NT2/D1 (cell line): ENCODE measurements around the gene LMOD1.

ENCODE experiments used
- DNase-seq: peaks from one replicate; pipeline ENCODE4 v3.0.0-alpha.2; 2011; ENCODE audit warnings: low read depth, low spot score
- H3K27me3 ChIP-seq: 2 replicates; pipeline ENCODE4 v1.6.0; 2011; ENCODE audit warnings: mild to moderate bottlenecking; ENCODE audit not compliant: insufficient read length, insufficient read depth
- H3K36me3 ChIP-seq: 2 replicates; pipeline ENCODE4 v1.6.1; 2011; ENCODE audit warnings: mild to moderate bottlenecking, low read length, mixed read lengths; ENCODE audit not compliant: insufficient read depth, insufficient read length
- H3K4me1 ChIP-seq: 2 replicates; pipeline ENCODE4 v1.5.1; 2011; ENCODE audit not compliant: insufficient read depth, insufficient read length
- H3K4me3 ChIP-seq: 2 replicates; pipeline ENCODE4 v1.5.1; 2011; ENCODE audit warnings: low read depth; ENCODE audit not compliant: insufficient read length
- H3K9ac ChIP-seq: 2 replicates; pipeline ENCODE4 v1.6.0; 2011; ENCODE audit warnings: low read depth; ENCODE audit not compliant: insufficient read length
- H3K9me3 ChIP-seq: 2 replicates; pipeline ENCODE4 v1.5.1; 2011; ENCODE audit warnings: mild to moderate bottlenecking, low read length; ENCODE audit not compliant: insufficient read depth
- SUZ12 ChIP-seq: IDR thresholded peaks from 2 replicates; pipeline ENCODE4 v1.6.1; 2011; ENCODE audit not compliant: insufficient read length, insufficient read depth; ENCODE audit errors: extremely low read depth
- YY1 ChIP-seq: IDR thresholded peaks from 2 replicates; pipeline ENCODE4 v1.6.1; 2011; ENCODE audit not compliant: insufficient read length, insufficient read depth
- ZNF274 ChIP-seq: IDR thresholded peaks from 2 replicates; pipeline ENCODE4 v1.6.1; 2011; ENCODE audit warnings: mild to moderate bottlenecking, low read depth, low read length

Gene LMOD1

DNA sequence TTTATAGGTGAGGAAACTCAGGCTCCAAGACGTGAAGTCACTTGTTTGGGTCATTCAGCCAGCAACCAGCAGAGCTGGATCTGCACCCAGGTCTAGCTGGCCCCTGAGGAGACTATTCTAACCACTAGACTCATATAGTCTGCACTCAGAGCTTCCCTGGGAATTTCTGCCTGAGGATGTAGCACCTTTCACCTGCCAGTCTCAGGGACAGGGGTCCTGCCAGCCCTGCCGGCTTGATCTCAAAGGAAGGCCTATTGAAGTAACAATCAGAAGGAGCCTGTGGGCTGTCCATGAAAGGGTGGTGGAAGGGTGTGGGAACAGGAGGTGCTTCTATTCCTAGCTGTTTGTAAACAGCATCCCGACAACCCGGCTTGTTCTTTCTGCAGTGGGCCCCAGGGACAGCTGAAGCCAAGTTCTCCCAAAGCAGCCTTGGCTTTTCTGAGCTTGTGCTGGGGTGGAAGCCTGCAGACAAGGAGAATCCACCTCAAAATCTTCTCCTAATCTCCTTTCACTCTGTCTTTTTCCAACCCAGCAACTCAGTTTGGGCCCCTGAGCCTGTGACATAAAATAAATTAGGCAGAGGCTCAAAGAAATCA lies 7.8 kb downstream of the LMOD1 start:
- TF ChIP-seq SUZ12, result no peak
- TF ChIP-seq ZNF274, result no peak
- TF ChIP-seq YY1, result no peak
- Histone ChIP-seq H3K36me3 (no peaks in the 10 kb centered on the region), H3K4me1 (peaks cover 5% of the 10 kb centered on the region), H3K27me3 (no peaks in the 10 kb centered on the region), H3K4me3 (no peak overlapping the region), H3K9me3 (no peaks in the 10 kb centered on the region), H3K9ac (no peak overlapping the region)
- no peak for DNase-seq

GRCh38 chr1:201937624-201938213 lies 8.6 kb downstream of the LMOD1 start:
- Histone ChIP-seq H3K36me3 (no peaks in the 10 kb centered on the region), H3K9me3 (no peaks in the 10 kb centered on the region), H3K27me3 (no peaks in the 10 kb centered on the region), H3K4me1 (peaks cover 5% of the 10 kb centered on the region), H3K9ac (no peak overlapping the region), H3K4me3 (no peak overlapping the region)
- no peak for DNase-seq
- TF ChIP-seq SUZ12 (no peak), ZNF274 (no peak), YY1 (no peak)

GRCh38 chr1:201933840-201934430 lies 12.4 kb downstream of the LMOD1 start:
- H3K9ac ChIP-seq, result no peak overlapping the region
- no peaks in the 10 kb centered on the region for H3K36me3 ChIP-seq
- no peaks in the 10 kb centered on the region for H3K9me3 ChIP-seq
- peaks cover 5% of the 10 kb centered on the region for H3K4me1 ChIP-seq
- peaks cover 4% of the 10 kb centered on the region for H3K27me3 ChIP-seq
- H3K4me3 ChIP-seq, result no peak overlapping the region
- DNase-seq, result no peak
- TF ChIP-seq ZNF274 (no peak), SUZ12 (no peak), YY1 (no peak)

GRCh38 chr1:201930803-201931202 lies 15.5 kb downstream of the LMOD1 start:
- no peak for TF ChIP-seq ZNF274
- TF ChIP-seq YY1, result no peak
- no peak for TF ChIP-seq SUZ12
- H3K4me3 ChIP-seq, result no peak overlapping the region
- H3K27me3 ChIP-seq, result peaks cover 4% of the 10 kb centered on the region
- no peaks in the 10 kb centered on the region for H3K9me3 ChIP-seq
- H3K9ac ChIP-seq, result no peak overlapping the region
- DNase-seq, result no peak
- no peaks in the 10 kb centered on the region for H3K4me1 ChIP-seq
- no peaks in the 10 kb centered on the region for H3K36me3 ChIP-seq

DNA sequence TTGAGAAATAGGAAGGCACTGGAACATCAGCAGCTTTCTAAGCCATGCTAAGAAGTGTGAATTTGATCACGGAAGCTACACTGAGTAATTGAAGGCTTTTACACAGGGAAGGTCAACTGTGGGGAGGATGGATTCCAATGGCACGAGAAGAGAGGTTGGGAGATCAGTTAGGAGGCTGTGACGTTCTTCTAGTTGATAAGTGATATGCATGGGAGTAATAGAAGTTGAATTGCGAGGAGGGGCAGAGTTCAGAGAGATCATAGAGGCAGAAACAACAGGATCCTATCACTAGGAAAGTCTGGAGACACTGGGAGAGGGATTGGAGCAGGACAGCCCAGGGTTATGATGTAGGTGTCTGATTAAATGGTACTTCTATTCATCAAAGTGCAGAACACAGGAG lies 16.2 kb downstream of the LMOD1 start:
- TF ChIP-seq YY1 (no peak), SUZ12 (no peak), ZNF274 (no peak)
- peaks cover 4% of the 10 kb centered on the region for H3K27me3 ChIP-seq
- no peak overlapping the region for H3K9ac ChIP-seq
- no peak overlapping the region for H3K4me3 ChIP-seq
- no peak for DNase-seq
- no peaks in the 10 kb centered on the region for H3K36me3 ChIP-seq
- H3K9me3 ChIP-seq, result no peaks in the 10 kb centered on the region
- H3K4me1 ChIP-seq, result no peaks in the 10 kb centered on the region

DNA sequence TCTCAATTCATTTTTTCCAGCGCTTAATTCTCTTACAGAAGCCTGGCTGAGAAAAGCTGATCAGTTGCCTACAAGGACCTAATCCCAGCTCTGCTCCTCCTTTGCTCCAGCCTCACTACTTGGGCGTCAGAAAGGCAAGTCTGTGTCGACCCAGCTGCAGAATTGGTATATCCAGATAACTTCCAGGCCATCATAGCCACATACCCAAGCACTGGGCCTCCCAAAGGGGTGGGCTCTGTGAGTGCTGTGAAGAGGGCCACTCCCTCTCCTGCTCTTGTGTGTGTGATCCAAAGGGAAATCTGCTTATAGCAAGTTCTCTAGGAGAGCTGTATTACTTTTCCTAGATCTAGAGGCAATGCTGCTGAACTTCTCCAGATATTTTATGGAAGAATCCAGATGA lies 18.1 kb downstream of the LMOD1 start:
- Histone ChIP-seq H3K27me3 (peaks cover 4% of the 10 kb centered on the region), H3K36me3 (no peaks in the 10 kb centered on the region), H3K4me3 (no peak overlapping the region), H3K9ac (no peak overlapping the region), H3K9me3 (no peaks in the 10 kb centered on the region), H3K4me1 (no peaks in the 10 kb centered on the region)
- no peak for DNase-seq
- no peak for TF ChIP-seq YY1
- TF ChIP-seq SUZ12, result no peak
- no peak for TF ChIP-seq ZNF274

DNA sequence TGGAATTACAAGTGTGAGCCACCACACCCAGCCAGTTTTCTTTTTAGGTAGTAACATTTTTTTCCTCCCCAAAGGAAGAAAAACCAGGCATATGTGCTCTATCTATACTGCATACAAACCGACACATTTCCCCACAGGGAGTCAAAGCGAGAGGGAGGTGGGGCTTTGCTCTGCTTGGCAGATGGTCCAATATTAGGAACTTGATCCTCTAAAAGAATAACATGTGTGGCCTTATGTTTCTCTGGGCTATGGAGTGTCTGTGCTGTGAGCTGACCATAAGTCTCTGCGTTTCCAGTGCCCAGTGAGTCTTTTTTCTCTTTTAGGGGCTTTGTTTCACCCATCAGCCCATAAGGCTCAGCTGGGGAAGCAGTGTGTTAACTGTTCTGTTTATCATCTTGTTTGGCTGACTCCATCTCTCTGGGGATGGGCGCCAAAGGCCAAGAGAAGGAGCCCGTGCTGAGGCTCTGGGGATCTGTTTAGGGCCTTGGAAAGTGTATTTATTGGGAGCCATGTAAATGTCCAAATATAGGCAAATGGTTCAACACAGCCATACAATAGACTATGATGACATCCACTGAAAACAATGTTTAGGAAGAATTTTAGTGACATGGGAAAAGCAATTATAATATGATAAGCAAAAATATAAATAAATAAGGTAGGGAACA lies 20.2 kb downstream of the LMOD1 start:
- Histone ChIP-seq H3K4me1 (no peaks in the 10 kb centered on the region), H3K9me3 (0 out of 2 replicates have a peak, but pooled peaks cover 3% of the 10 kb centered on the region), H3K4me3 (no peak overlapping the region), H3K36me3 (no peaks in the 10 kb centered on the region), H3K27me3 (peaks cover 4% of the 10 kb centered on the region), H3K9ac (no peak overlapping the region)
- no peak for DNase-seq
- TF ChIP-seq SUZ12 (no peak), ZNF274 (no peak), YY1 (no peak)
